GM19035 (cell line): ENCODE results near the gene AKR1D1.

Source experiments
- ATAC-seq: cut with Tn5 transposase; IDR thresholded peaks from one replicate; pipeline ENCODE4 v1.9.1; 2021; ENCODE audit not compliant: unreplicated experiment

AKR1D1 gene

GRCh38 chr7:138162236-138162635 lies 86.0 kb downstream of the AKR1D1 start:
- ATAC-seq: no peak

- no peak for ATAC-seq
Observed at GRCh38 chr7:138163800-138164199, 87.5 kb downstream of the AKR1D1 start.

GRCh38 chr7:138164804-138165203 lies 88.5 kb downstream of the AKR1D1 start:
- ATAC-seq: no peak

DNA sequence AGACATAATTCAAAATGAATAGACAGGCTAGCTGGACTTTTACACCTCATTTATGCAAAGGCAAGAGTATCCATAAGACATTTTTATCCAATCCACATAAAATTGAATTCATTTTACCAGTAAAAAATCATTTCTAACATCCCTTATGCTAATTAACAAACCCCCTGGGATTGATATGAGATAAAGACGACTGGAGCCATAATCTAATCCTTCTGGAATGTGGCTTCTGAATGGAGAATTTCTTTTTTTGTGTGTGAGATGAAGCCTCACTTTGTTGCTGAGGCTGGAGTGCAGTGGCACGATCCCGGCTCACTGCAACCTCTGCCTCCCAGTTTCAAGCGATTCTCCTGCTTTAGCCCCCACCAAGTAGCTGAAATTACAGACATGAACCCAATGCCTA lies 90.4 kb downstream of the AKR1D1 start:
- no peak for ATAC-seq

- no peak for ATAC-seq
Observed at GRCh38 chr7:138167222-138167621, 91.0 kb downstream of the AKR1D1 start.

- ATAC-seq: no peak
Observed at GRCh38 chr7:138167869-138168296, 91.6 kb downstream of the AKR1D1 start.
